ENCODE data around the gene COLEC11.

The COLEC11 gene

DNA sequence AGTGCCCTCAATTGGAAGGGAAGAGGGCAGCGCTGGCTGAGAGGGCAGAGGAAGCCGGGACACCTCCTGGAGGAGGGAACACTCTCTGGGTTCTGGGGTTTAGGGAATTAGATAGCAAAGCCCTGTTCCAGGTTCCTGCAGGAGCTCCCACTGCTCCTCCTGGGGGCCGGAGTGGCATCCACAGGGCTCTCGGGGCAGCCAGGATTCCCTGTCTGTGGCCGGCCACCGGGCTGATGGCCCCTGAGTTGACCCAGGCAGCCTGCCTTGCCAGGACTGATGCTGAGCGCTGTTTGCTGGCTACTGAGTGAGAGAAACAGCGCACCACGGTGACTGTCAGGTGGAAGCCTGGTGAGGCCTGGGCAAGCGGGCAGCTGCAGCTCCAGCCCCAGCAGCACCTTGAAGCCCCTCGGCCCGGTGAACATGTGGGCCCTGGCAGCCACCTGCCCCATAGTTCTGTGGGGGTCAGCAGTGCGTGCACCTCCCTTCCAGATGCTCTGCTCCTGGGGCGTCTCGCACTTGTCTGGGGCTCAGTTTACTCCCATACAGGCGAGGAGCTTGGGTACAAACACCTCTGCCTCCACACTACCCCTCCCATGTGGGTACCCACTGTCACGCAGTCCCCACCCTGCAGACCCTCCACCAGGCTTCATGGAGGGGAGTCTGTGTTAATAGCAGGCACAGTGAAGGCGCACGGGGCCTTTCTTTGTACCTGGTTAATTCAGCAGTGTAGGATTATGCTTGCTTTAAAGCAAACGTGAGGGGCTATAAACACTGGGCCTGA, 55.4 kb downstream of the COLEC11 start:
- Histone ChIP-seq H3K4me3 (ENCODE audit: insufficient read depth in 1 of 2, low read depth in 1 of 2, low read length in 2 of 2) (no peak overlapping the region), H2AFZ (ENCODE audit: low read depth, low read length) (no peak overlapping the region)

DNA sequence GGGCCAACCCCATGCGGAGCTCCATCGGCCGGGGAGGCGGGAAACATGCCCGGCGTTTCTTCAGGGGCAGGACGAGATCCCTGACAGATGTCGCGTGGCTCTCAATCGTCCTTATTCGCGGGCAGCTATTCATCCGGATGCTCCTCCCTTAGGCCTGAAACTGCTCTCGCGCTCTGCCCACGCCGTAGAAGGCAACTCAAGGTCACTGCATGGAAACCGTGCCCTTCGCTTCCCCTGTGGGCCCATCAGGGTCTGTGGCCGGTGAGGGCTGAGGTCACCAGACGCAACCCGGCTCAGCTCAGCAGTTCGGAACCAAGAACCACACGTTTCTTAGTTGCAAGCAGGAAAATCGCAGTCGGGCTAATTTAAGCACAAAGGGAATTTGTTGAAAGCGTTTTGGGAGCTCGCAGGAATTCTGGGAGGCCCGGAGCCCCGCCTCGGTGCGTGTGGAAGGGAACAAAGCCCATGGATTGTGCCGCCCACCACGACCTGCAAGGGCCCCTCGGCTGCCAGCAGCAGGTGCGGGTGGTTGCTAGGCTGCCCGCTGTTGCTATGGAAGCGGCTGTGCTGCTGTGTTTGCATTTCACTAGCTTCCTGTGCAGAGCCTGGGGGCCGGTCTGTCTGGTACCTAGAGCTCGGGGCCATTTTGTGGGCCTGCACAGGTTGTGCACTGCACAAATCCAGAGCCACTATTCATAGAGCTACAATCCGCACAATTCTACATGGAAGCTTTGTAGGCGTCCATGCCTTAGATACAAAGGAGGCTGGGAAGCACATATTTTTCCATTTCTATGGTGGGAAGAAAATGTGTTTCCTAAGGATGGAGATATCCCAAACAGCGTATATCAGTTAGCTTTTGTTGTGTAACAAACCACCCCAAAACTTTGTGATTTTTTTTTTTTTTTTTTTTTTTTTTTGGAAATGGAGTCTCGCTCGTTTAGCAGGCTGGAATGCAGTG, 57.1 kb downstream of the COLEC11 start:
- Histone ChIP-seq H3K27me3 (ENCODE audit: control insufficient read depth in 1 of 2, insufficient read depth in 1 of 2, low read length in 2 of 2) (peaks cover 18 to 48% of the 10 kb centered on the region in 2 experiments), H3K9me3 (ENCODE audit: control insufficient read depth, low read length) (peaks cover 3% of the 10 kb centered on the region), H3K4me3 (ENCODE audit: insufficient read depth in 1 of 2, low read depth in 1 of 2, low read length in 2 of 2) (peak overlapping the region in 1 of 2 experiments; percentile 68), H3K4me2 (ENCODE audit: low read length, poor library complexity, severe bottlenecking) (no peak overlapping the region), H3K4ac (ENCODE audit: low read depth in 1 of 2, low read length in 2 of 2) (peak overlapping the region in 1 of 2 experiments; percentile 48), H3K79me1 (replicated peaks; ENCODE audit: low read length, poor library complexity, severe bottlenecking) (no peaks in the 10 kb centered on the region), H2BK5ac (ENCODE audit: low read depth, low read length, poor library complexity, severe bottlenecking) (no peak overlapping the region), H4K91ac (ENCODE audit: low read length) (peak overlapping the region; percentile 55), H3K18ac (ENCODE audit: low read depth in 1 of 2, low read length in 2 of 2) (peak overlapping the region; percentile 42 to 56), H2BK15ac (ENCODE audit: low read depth, poor library complexity, severe bottlenecking) (no peak overlapping the region), H2AFZ (ENCODE audit: low read depth, low read length) (peak overlapping the region; percentile 83), H2BK120ac (ENCODE audit: low read depth, low read length) (peak overlapping the region; percentile 24), H3K27ac (ENCODE audit: low read length, poor library complexity, severe bottlenecking) (no peak overlapping the region), H3K14ac (ENCODE audit: low read length in 2 of 2) (peak overlapping the region in 1 of 2 experiments; percentile 2), H2AK5ac (ENCODE audit: low read length, severe bottlenecking) (no peak overlapping the region), H3K23ac (ENCODE audit: low read length in 2 of 2) (no peak overlapping the region), H3K9ac (ENCODE audit: low read length) (peak overlapping the region; percentile 78), H4K8ac (ENCODE audit: low read length) (peak overlapping the region; percentile 28), H2BK12ac (ENCODE audit: low read length in 2 of 2) (peak overlapping the region in 1 of 2 experiments; percentile 50), H3K36me3 (ENCODE audit: control insufficient read depth in 1 of 2, insufficient read depth in 2 of 2, low read depth in 1 of 2, low read length in 2 of 2) (no peaks in the 10 kb centered on the region), H3K4me1 (ENCODE audit: control insufficient read depth, insufficient read depth, low read depth, low read length) (peaks cover 14% of the 10 kb centered on the region)
- DNase-seq, result peak; percentile 58
- 36% methylated on average over 43 of the region's 45 CpGs for WGBS

More for the DNA sequence above, 55.4 kb downstream of the COLEC11 start:
- Histone ChIP-seq H2BK12ac (ENCODE audit: low read length in 2 of 2) (peak overlapping the region; percentile 7), H2BK120ac (ENCODE audit: low read depth, low read length) (no peak overlapping the region), H2BK5ac (ENCODE audit: low read depth, low read length, poor library complexity, severe bottlenecking) (no peak overlapping the region), H2BK15ac (ENCODE audit: low read depth, poor library complexity, severe bottlenecking) (peak overlapping the region; percentile 21), H4K8ac (ENCODE audit: low read length) (peak overlapping the region; percentile 74), H4K91ac (ENCODE audit: low read length) (peak overlapping the region; percentile 91), H3K4me2 (ENCODE audit: low read length, poor library complexity, severe bottlenecking) (no peak overlapping the region), H3K23ac (ENCODE audit: low read length in 2 of 2) (no peak overlapping the region), H3K18ac (ENCODE audit: low read depth in 1 of 2, low read length in 2 of 2) (peak overlapping the region in 1 of 2 experiments; percentile 13), H3K9ac (ENCODE audit: low read length) (no peak overlapping the region), H2AK5ac (ENCODE audit: low read length, severe bottlenecking) (no peak overlapping the region), H3K9me3 (ENCODE audit: control insufficient read depth, low read length) (peaks cover 3% of the 10 kb centered on the region), H3K27me3 (ENCODE audit: control insufficient read depth in 1 of 2, insufficient read depth in 1 of 2, low read length in 2 of 2) (peaks cover 21 to 52% of the 10 kb centered on the region in 2 experiments), H3K36me3 (ENCODE audit: control insufficient read depth in 1 of 2, insufficient read depth in 2 of 2, low read depth in 1 of 2, low read length in 2 of 2) (no peaks in the 10 kb centered on the region), H3K4ac (ENCODE audit: low read depth in 1 of 2, low read length in 2 of 2) (peak overlapping the region; percentile 19 to 74), H3K14ac (ENCODE audit: low read length in 2 of 2) (no peak overlapping the region), H3K79me1 (replicated peaks; ENCODE audit: low read length, poor library complexity, severe bottlenecking) (no peaks in the 10 kb centered on the region), H3K27ac (ENCODE audit: low read length, poor library complexity, severe bottlenecking) (no peak overlapping the region), H3K4me1 (ENCODE audit: control insufficient read depth, insufficient read depth, low read depth, low read length) (peaks cover 9% of the 10 kb centered on the region)
- WGBS, result 83% methylated on average over 17 of the region's 20 CpGs
- no peak for DNase-seq

DNA sequence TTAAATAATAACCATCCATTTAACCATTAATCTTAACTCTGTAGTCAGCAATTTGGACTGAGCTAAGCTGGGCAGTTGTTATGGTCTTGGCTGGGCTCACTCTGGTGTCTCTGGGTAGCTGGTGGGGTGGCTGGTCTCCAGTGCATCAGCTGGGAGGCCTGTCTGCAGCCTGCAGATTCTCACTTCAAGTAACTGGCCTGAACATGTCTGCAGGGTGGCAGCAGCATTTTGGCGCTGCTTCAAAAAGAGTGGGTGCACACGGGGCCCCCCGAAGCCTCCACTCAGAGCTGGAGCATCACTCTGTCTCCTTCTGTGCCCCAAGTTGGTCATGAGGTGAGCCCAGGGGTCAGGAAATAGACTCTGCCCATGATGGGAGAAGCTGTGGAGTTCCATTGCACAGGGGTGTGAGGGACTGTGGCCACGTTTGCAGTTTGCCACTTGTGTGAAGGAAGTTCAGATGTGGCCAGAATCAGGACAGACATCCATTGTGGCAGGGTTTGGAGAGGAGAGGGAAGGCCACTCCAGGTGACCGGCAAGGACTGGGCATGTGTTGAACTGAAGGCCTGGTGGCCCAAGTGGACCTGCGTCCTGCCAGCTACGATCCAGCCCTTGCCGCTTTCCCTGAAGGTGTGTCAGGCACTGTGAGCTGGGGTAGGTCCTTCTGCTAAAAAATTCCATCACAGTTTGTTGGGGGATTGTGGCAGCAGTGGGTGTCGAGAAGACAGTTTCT, 58.1 kb downstream of the COLEC11 start:
- Histone ChIP-seq H3K27ac (ENCODE audit: low read length, poor library complexity, severe bottlenecking) (no peak overlapping the region), H3K79me1 (replicated peaks; ENCODE audit: low read length, poor library complexity, severe bottlenecking) (no peaks in the 10 kb centered on the region), H3K9ac (ENCODE audit: low read length) (no peak overlapping the region), H3K18ac (ENCODE audit: low read depth in 1 of 2, low read length in 2 of 2) (no peak overlapping the region), H2BK12ac (ENCODE audit: low read length in 2 of 2) (peak overlapping the region in 1 of 2 experiments; percentile 39), H3K4ac (ENCODE audit: low read depth in 1 of 2, low read length in 2 of 2) (no peak overlapping the region), H2BK15ac (ENCODE audit: low read depth, poor library complexity, severe bottlenecking) (no peak overlapping the region), H3K27me3 (ENCODE audit: control insufficient read depth in 1 of 2, insufficient read depth in 1 of 2, low read length in 2 of 2) (peaks cover 18 to 39% of the 10 kb centered on the region in 2 experiments), H3K14ac (ENCODE audit: low read length in 2 of 2) (no peak overlapping the region), H3K23ac (ENCODE audit: low read length in 2 of 2) (no peak overlapping the region), H3K4me2 (ENCODE audit: low read length, poor library complexity, severe bottlenecking) (no peak overlapping the region), H2BK120ac (ENCODE audit: low read depth, low read length) (no peak overlapping the region), H3K9me3 (ENCODE audit: control insufficient read depth, low read length) (peaks cover 3% of the 10 kb centered on the region), H2AFZ (ENCODE audit: low read depth, low read length) (no peak overlapping the region), H2AK5ac (ENCODE audit: low read length, severe bottlenecking) (no peak overlapping the region), H4K8ac (ENCODE audit: low read length) (no peak overlapping the region), H3K36me3 (ENCODE audit: control insufficient read depth in 1 of 2, insufficient read depth in 2 of 2, low read depth in 1 of 2, low read length in 2 of 2) (no peaks in the 10 kb centered on the region), H3K4me3 (ENCODE audit: insufficient read depth in 1 of 2, low read depth in 1 of 2, low read length in 2 of 2) (no peak overlapping the region), H4K91ac (ENCODE audit: low read length) (peak overlapping the region; percentile 31), H3K4me1 (ENCODE audit: control insufficient read depth, insufficient read depth, low read depth, low read length) (peaks cover 23% of the 10 kb centered on the region), H2BK5ac (ENCODE audit: low read depth, low read length, poor library complexity, severe bottlenecking) (no peak overlapping the region)
- no peak for DNase-seq
- WGBS, result 95% methylated on average over 9 of the region's 9 CpGs
